GM23338 (cell line): Measurements from ENCODE around the gene PNPLA3.

Source experiments
- CREB1 ChIP-seq: fragments of 250-450 bp; sonication (Bioruptor Pico); IDR thresholded peaks from 2 replicates; pipeline ENCODE4 v1.5.0; 2020; ENCODE audit warnings: low read depth, mild to moderate bottlenecking, moderate library complexity
- CTCF ChIP-seq, 2 experiments: fragments of 200-600 bp in 1 of 2; sonication (generic) in 1 of 2; conservative IDR thresholded peaks; 2 replicates each; pipeline versions ENCODE4 v1.5.1 to v1.6.1; 2016 to 2017; ENCODE audit warnings: antibody characterized with exemption in 2 of 2, low read depth in 2 of 2, mild to moderate bottlenecking in 2 of 2, moderate library complexity in 1 of 2
- ETS1 ChIP-seq: IDR thresholded peaks from 2 replicates; pipeline ENCODE4 v1.6.1; 2016; ENCODE audit warnings: antibody characterized with exemption
- EZH2 ChIP-seq: fragments of 200-600 bp; sonication (generic); IDR thresholded peaks from one replicate; pipeline ENCODE4 v1.8.0; 2017; ENCODE audit warnings: antibody characterized with exemption, mild to moderate bottlenecking, low read depth; ENCODE audit not compliant: unreplicated experiment
- EZH2phosphoT487 ChIP-seq: fragments of 200-600 bp; sonication (generic); IDR thresholded peaks from one replicate; pipeline ENCODE4 v1.8.1; 2018; ENCODE audit warnings: antibody characterized with exemption; ENCODE audit not compliant: unreplicated experiment
- JUNB ChIP-seq: IDR thresholded peaks from one replicate; pipeline ENCODE4 v1.6.1; 2016; ENCODE audit warnings: antibody characterized with exemption; ENCODE audit not compliant: unreplicated experiment
- NANOG ChIP-seq: IDR thresholded peaks from 2 replicates; pipeline ENCODE4 v1.6.1; 2016; ENCODE audit warnings: antibody characterized with exemption, borderline replicate concordance
- POLR2AphosphoS5 ChIP-seq: IDR thresholded peaks from 2 replicates; pipeline ENCODE4 v1.6.1; 2016; ENCODE audit warnings: antibody characterized with exemption, low read depth
- REST ChIP-seq: IDR thresholded peaks from one replicate; pipeline ENCODE4 v1.6.1; 2018; ENCODE audit warnings: antibody characterized with exemption; ENCODE audit not compliant: unreplicated experiment
- STAT1 ChIP-seq: IDR thresholded peaks from one replicate; pipeline ENCODE4 v1.6.1; 2016; ENCODE audit warnings: antibody characterized with exemption; ENCODE audit not compliant: unreplicated experiment
- ZNF114 ChIP-seq: fragments of 250-450 bp; sonication (Bioruptor Pico); IDR thresholded peaks from 2 replicates; pipeline ENCODE4 v1.5.0; 2020; ENCODE audit warnings: mild to moderate bottlenecking, moderate library complexity
- ZNF331 ChIP-seq: fragments of 250-450 bp; sonication (Bioruptor Pico); IDR thresholded peaks from 2 replicates; pipeline ENCODE4 v1.5.0; 2020; ENCODE audit warnings: low read depth, mild to moderate bottlenecking, moderate library complexity
- ZNF462 ChIP-seq: fragments of 250-450 bp; sonication (Bioruptor Pico); IDR thresholded peaks from 2 replicates; pipeline ENCODE4 v1.5.0; 2020; ENCODE audit warnings: mild to moderate bottlenecking, moderate library complexity

- TF ChIP-seq EZH2: no peak
- no peak for TF ChIP-seq POLR2AphosphoS5
- TF ChIP-seq CTCF (conservative IDR thresholded peaks at IDR 0.05; ENCODE audit: low read depth in 2 of 2): no peak
- no peak for TF ChIP-seq EZH2phosphoT487
- no peak for TF ChIP-seq CREB1 (CRISPR knock-in tag)
- no peak for TF ChIP-seq REST
- no peak for TF ChIP-seq ETS1
- TF ChIP-seq STAT1: no peak
- TF ChIP-seq JUNB: no peak
- TF ChIP-seq NANOG: no peak
- no peak for TF ChIP-seq ZNF331
- TF ChIP-seq ZNF462 (CRISPR knock-in tag): no peak
- no peak for TF ChIP-seq ZNF114 (CRISPR knock-in tag)
Observed at GRCh38 chr22:43974028-43974545, 50.5 kb downstream of the PNPLA3 start.
